Occipital lobe (tissue), 3 donors: ENCODE measurements around the gene NELFA. TPM values are rescaled to one million over a fixed set of nuclear protein-coding genes. Genes with fewer than 3 reads are reported as not detected.

Source experiments
- DNase-seq: peaks from one replicate; lab custom pipeline; 2025; lab: John Stamatoyannopoulos, UW
- small RNA-seq: library from RNA; depleted of rRNA; stranded (forward); fragments of <200 nt; gene quantifications from one replicate; pipeline ENCODE3, GENCODE V24; 2014
- total RNA-seq: library from RNA; depleted of rRNA; stranded (reverse); fragments of >200 nt; gene quantifications from one replicate; pipeline ENCODE4 v1.2.3, GENCODE V29; 2014

NELFA gene
- total RNA-seq, 1 donor from 2014 or later: 19.0 TPM

- DNase-seq: no peak
Observed at GRCh38 chr4:1939664-1940509, 68.9 kb downstream of the NELFA start.

GRCh38 chr4:1938027-1938426 is 70.7 kb downstream of the NELFA start:
- DNase-seq: no peak

GRCh38 chr4:1937550-1937949 is 71.2 kb downstream of the NELFA start:
- DNase-seq: no peak

GRCh38 chr4:1933700-1934099 is 75.1 kb downstream of the NELFA start:
- DNase-seq: no peak

- no peak for DNase-seq
Observed at GRCh38 chr4:1932736-1933135, 76.0 kb downstream of the NELFA start.

Small RNAs within 50 kb of the gene (small RNA-seq; reads per million reads assigned to genes)
- 53.8 reads per million, percentile 95 among the genes with 10 or more reads in this experiment for gene SCARNA22

Other genes with a start within 250 kb of the NELFA start
- gene FGFR3, start 215.7 kb downstream of the NELFA start, total RNA-seq: 14.7 TPM
- gene LETM1, start 152.8 kb downstream of the NELFA start, total RNA-seq: 92.3 TPM
- gene NSD2, start 137.6 kb downstream of the NELFA start, total RNA-seq: 105 TPM
- 11.4 TPM for gene NAT8L, start 50.4 kb upstream of the NELFA start, total RNA-seq
- gene HAUS3, start 233.1 kb upstream of the NELFA start, total RNA-seq: 37.4 TPM
- gene POLN, start 233.1 kb upstream of the NELFA start, total RNA-seq: 7.8 TPM